ENCODE results near the gene TOLLIP. TPM values are rescaled to one million over a fixed set of nuclear protein-coding genes. Genes with fewer than 3 reads are reported as not detected.

TOLLIP gene
- total RNA-seq, 1 experiment from 2014 or later = 32.3 TPM

- TF ChIP-seq FOXP1 (CRISPR knock-in tag; IDR thresholded peaks at IDR 0.05; ENCODE audit: borderline replicate concordance) = no peak
Observed at GRCh38 chr11:1280116-1281035, 29.1 kb downstream of the TOLLIP start (continued).

- CTCF ChIA-PET = no interaction called here
- ATAC-seq = no peak
- 0 out of 2 replicates have a peak overlapping the region, but pooled peaks have one; percentile 32 for H3K27ac Mint-ChIP-seq
Observed at GRCh38 chr11:1279674-1280055, 29.8 kb downstream of the TOLLIP start.

More at GRCh38 chr11:1279674-1280055, 29.8 kb downstream of the TOLLIP start:
- no peak overlapping the region for H3K4me3 Mint-ChIP-seq
- peaks cover 19% of the 10 kb centered on the region; the same call in 1 of the 2 replicates for H3K36me3 Mint-ChIP-seq
- H3K27me3 Mint-ChIP-seq (ENCODE audit: low read depth) = no peaks in the 10 kb centered on the region
- H3K9me3 Mint-ChIP-seq = no peaks in the 10 kb centered on the region
- POLR2A ChIA-PET = no interaction called here
- H3K4me1 Mint-ChIP-seq = peaks cover 5% of the 10 kb centered on the region
- no peak for DNase-seq (ENCODE audit: low spot score)
- TF ChIP-seq ZBTB43 (CRISPR knock-in tag; IDR thresholded peaks at IDR 0.05) = no peak
- no peak for TF ChIP-seq ETV6 (CRISPR knock-in tag; IDR thresholded peaks at IDR 0.05)
- TF ChIP-seq, protein P1, sequence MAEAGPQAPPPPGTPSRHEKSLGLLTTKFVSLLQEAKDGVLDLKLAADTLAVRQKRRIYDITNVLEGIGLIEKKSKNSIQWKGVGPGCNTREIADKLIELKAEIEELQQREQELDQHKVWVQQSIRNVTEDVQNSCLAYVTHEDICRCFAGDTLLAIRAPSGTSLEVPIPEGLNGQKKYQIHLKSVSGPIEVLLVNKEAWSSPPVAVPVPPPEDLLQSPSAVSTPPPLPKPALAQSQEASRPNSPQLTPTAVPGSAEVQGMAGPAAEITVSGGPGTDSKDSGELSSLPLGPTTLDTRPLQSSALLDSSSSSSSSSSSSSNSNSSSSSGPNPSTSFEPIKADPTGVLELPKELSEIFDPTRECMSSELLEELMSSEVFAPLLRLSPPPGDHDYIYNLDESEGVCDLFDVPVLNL (CRISPR knock-in tag; IDR thresholded peaks at IDR 0.05; ENCODE audit: borderline replicate concordance, low read depth) = no peak
- no peak for TF ChIP-seq SOX15 (CRISPR knock-in tag; IDR thresholded peaks at IDR 0.05)
- no peak for TF ChIP-seq JUN (CRISPR knock-in tag; IDR thresholded peaks at IDR 0.05)
- TF ChIP-seq, protein P2, sequence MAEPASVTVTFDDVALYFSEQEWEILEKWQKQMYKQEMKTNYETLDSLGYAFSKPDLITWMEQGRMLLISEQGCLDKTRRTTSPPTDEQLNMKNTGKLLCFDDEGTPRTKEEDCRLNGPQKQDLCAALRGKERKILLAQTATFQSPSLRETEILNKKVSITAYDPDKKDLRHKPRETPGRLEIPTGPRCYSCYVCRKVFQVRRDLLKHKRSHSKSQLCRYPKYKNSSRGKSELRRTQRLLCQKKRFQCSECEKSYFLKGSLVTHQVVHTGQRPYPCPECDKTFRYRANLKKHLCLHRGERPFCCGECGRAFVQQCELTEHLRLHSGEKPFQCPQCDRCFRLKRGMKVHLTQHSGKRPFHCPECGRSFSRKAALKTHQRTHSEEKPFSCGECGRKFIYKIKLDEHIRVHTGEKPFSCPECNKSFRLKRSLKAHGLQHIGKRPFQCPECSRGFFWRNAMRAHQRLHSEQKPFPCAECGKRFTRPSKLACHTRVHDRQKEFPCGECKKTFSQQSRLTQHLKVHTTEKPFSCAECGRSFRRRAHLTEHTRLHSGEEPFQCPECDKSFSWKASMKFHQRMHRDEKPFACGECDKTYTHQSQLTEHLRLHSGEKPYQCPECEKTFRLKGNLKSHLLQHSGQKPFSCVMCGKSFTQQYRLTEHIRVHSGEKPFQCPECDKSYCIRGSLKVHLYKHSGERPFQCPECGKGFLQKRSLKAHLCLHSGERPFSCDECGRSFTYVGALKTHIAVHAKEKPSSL (CRISPR knock-in tag; conservative IDR thresholded peaks at IDR 0.05) = no peak
- TF ChIP-seq ERG (CRISPR knock-in tag; IDR thresholded peaks at IDR 0.05) = no peak
- no peak for TF ChIP-seq ZNF121 (CRISPR knock-in tag; IDR thresholded peaks at IDR 0.05)
- TF ChIP-seq, protein P3, sequence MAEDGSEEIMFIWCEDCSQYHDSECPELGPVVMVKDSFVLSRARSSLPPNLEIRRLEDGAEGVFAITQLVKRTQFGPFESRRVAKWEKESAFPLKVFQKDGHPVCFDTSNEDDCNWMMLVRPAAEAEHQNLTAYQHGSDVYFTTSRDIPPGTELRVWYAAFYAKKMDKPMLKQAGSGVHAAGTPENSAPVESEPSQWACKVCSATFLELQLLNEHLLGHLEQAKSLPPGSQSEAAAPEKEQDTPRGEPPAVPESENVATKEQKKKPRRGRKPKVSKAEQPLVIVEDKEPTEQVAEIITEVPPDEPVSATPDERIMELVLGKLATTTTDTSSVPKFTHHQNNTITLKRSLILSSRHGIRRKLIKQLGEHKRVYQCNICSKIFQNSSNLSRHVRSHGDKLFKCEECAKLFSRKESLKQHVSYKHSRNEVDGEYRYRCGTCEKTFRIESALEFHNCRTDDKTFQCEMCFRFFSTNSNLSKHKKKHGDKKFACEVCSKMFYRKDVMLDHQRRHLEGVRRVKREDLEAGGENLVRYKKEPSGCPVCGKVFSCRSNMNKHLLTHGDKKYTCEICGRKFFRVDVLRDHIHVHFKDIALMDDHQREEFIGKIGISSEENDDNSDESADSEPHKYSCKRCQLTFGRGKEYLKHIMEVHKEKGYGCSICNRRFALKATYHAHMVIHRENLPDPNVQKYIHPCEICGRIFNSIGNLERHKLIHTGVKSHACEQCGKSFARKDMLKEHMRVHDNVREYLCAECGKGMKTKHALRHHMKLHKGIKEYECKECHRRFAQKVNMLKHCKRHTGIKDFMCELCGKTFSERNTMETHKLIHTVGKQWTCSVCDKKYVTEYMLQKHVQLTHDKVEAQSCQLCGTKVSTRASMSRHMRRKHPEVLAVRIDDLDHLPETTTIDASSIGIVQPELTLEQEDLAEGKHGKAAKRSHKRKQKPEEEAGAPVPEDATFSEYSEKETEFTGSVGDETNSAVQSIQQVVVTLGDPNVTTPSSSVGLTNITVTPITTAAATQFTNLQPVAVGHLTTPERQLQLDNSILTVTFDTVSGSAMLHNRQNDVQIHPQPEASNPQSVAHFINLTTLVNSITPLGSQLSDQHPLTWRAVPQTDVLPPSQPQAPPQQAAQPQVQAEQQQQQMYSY (CRISPR knock-in tag; IDR thresholded peaks at IDR 0.05) = no peak
- TF ChIP-seq ZNF396 (CRISPR knock-in tag; IDR thresholded peaks at IDR 0.05; ENCODE audit: borderline replicate concordance) = no peak
- TF ChIP-seq CREB1 (CRISPR knock-in tag; IDR thresholded peaks at IDR 0.05) = no peak
- TF ChIP-seq SMAD4 (CRISPR knock-in tag; IDR thresholded peaks at IDR 0.05) = no peak
- TF ChIP-seq ZNF138 (CRISPR knock-in tag; conservative IDR thresholded peaks at IDR 0.05) = no peak
- TF ChIP-seq ZMAT4 (CRISPR knock-in tag; IDR thresholded peaks at IDR 0.05) = no peak
- TF ChIP-seq TEAD4 (CRISPR knock-in tag; IDR thresholded peaks at IDR 0.05) = no peak
- no peak for TF ChIP-seq E2F5 (CRISPR knock-in tag; IDR thresholded peaks at IDR 0.05)
- TF ChIP-seq JAZF1 (CRISPR knock-in tag; IDR thresholded peaks at IDR 0.05) = no peak
- TF ChIP-seq, protein P4, sequence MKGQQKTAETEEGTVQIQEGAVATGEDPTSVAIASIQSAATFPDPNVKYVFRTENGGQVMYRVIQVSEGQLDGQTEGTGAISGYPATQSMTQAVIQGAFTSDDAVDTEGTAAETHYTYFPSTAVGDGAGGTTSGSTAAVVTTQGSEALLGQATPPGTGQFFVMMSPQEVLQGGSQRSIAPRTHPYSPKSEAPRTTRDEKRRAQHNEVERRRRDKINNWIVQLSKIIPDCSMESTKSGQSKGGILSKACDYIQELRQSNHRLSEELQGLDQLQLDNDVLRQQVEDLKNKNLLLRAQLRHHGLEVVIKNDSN (CRISPR knock-in tag; IDR thresholded peaks at IDR 0.05) = no peak
- TF ChIP-seq ZBTB21 (CRISPR knock-in tag; IDR thresholded peaks at IDR 0.05; ENCODE audit: borderline replicate concordance) = no peak

Measured in WTC11 (cell line).